HUES6 (cell line): ENCODE results near the gene CCDC71L.
"Not testable (repeated sequence)": the region's sequence is repeated elsewhere in the genome, so short reads cannot be mapped to it uniquely, and the experiment has no call there.

Source experiments
- H3K27ac ChIP-seq: 2 replicates; pipeline ENCODE4 v1.7.0; 2013; ENCODE audit warnings: low read depth, mild to moderate bottlenecking, low read length, inconsistent platforms
- H3K27me3 ChIP-seq: 2 replicates; pipeline ENCODE4 v1.6.1; 2013; ENCODE audit warnings: low read length; ENCODE audit not compliant: control insufficient read depth, insufficient read depth
- H3K36me3 ChIP-seq: 2 replicates; pipeline ENCODE4 v1.6.1; 2013; ENCODE audit warnings: low read length; ENCODE audit not compliant: control insufficient read depth, insufficient read depth
- H3K4me1 ChIP-seq: 2 replicates; pipeline ENCODE4 v1.6.1; 2013; ENCODE audit warnings: low read length; ENCODE audit not compliant: control insufficient read depth, insufficient read depth
- H3K4me3 ChIP-seq: 2 replicates; pipeline ENCODE4 v1.5.1; 2013; ENCODE audit warnings: low read depth, low read length
- H3K9ac ChIP-seq: one replicate; pipeline ENCODE4 v1.6.1; 2013; ENCODE audit warnings: mild to moderate bottlenecking, low read length
- H3K9me3 ChIP-seq: 2 replicates; pipeline ENCODE4 v1.6.1; 2013; ENCODE audit warnings: low read depth, low read length; ENCODE audit not compliant: control insufficient read depth, insufficient read depth

CCDC71L gene

DNA sequence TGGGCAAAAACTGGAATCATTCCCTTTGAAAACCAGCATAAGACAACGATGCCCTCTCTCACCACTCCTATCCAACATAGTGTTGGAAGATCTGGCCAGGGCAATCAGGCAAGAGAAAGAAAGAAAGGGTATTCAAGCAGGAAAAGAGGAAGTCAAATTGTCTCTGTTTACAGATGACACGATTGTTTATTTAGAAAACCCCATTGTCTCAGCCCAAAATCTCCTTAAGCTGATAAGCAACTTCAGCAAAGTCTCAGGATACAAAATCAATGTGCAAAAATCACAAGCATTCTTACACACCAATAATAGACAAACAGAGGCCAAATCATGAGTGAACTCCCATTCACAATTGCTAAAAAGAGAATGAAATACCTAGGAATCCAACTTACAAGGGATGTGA, 15.5 kb upstream of the CCDC71L start:
- not testable (repeated sequence) for H3K4me3 ChIP-seq, H3K27me3 ChIP-seq, H3K4me1 ChIP-seq, H3K27ac ChIP-seq, H3K9me3 ChIP-seq, H3K36me3 ChIP-seq, H3K9ac ChIP-seq

- H3K9me3 ChIP-seq, H3K4me3 ChIP-seq, H3K4me1 ChIP-seq, H3K27me3 ChIP-seq, H3K36me3 ChIP-seq, H3K27ac ChIP-seq, H3K9ac ChIP-seq: not testable (repeated sequence)
Observed at GRCh38 chr7:106673688-106674087, 12.7 kb upstream of the CCDC71L start.

- H3K4me3 ChIP-seq, H3K9me3 ChIP-seq, H3K9ac ChIP-seq, H3K27ac ChIP-seq, H3K36me3 ChIP-seq, H3K27me3 ChIP-seq, H3K4me1 ChIP-seq: not testable (repeated sequence)
Observed at GRCh38 chr7:106671930-106672329, 11.0 kb upstream of the CCDC71L start.

- Histone ChIP-seq H3K27ac (no peak overlapping the region), H3K4me3 (no peak overlapping the region), H3K9ac (no peak overlapping the region), H3K9me3 (no peaks in the 10 kb centered on the region), H3K36me3 (no peaks in the 10 kb centered on the region), H3K4me1 (no peaks in the 10 kb centered on the region), H3K27me3 (no peaks in the 10 kb centered on the region)
Observed at GRCh38 chr7:106671160-106671559, 10.2 kb upstream of the CCDC71L start.

- Histone ChIP-seq H3K4me3 (no peak overlapping the region), H3K27ac (no peak overlapping the region), H3K9me3 (no peaks in the 10 kb centered on the region), H3K36me3 (no peaks in the 10 kb centered on the region), H3K9ac (no peak overlapping the region), H3K27me3 (no peaks in the 10 kb centered on the region), H3K4me1 (no peaks in the 10 kb centered on the region)
Observed at GRCh38 chr7:106668861-106669524, 8.0 kb upstream of the CCDC71L start.

DNA sequence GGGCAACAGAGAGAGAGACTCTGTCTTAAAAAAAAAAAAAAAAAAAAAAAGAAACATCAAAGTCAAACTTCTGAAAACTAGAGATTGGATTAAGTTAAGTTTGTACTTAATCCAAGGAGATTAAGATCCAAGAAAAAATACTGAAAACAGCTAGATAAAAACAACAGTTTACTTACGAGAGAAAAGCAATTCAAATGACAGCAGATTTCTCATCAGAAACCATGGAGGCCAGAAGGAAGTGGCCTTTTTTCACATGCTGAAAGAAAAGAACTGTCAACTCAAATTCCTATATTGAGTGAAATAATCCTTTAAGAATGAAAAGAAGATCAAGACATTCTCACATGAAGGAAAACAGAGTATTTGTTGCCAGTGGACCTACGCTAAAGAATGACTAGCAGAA, 5.4 kb upstream of the CCDC71L start:
- no peak overlapping the region for H3K27ac ChIP-seq

GRCh38 chr7:106664343-106664742, 3.4 kb upstream of the CCDC71L start:
- H3K9me3 ChIP-seq = no peaks in the 10 kb centered on the region
- H3K27me3 ChIP-seq = no peaks in the 10 kb centered on the region
- H3K9ac ChIP-seq = no peak overlapping the region
- no peaks in the 10 kb centered on the region for H3K36me3 ChIP-seq
- H3K4me1 ChIP-seq = 0 out of 2 replicates have a peak, but pooled peaks cover 3% of the 10 kb centered on the region
- no peak overlapping the region for H3K4me3 ChIP-seq
- no peak overlapping the region for H3K27ac ChIP-seq

More for the DNA sequence above, 5.4 kb upstream of the CCDC71L start:
- 0 out of 2 replicates have a peak, but pooled peaks cover 1% of the 10 kb centered on the region for H3K4me1 ChIP-seq
- H3K36me3 ChIP-seq = no peaks in the 10 kb centered on the region
- no peak overlapping the region for H3K9ac ChIP-seq
- H3K27me3 ChIP-seq = no peaks in the 10 kb centered on the region
- H3K9me3 ChIP-seq = no peaks in the 10 kb centered on the region
- H3K4me3 ChIP-seq = no peak overlapping the region

DNA sequence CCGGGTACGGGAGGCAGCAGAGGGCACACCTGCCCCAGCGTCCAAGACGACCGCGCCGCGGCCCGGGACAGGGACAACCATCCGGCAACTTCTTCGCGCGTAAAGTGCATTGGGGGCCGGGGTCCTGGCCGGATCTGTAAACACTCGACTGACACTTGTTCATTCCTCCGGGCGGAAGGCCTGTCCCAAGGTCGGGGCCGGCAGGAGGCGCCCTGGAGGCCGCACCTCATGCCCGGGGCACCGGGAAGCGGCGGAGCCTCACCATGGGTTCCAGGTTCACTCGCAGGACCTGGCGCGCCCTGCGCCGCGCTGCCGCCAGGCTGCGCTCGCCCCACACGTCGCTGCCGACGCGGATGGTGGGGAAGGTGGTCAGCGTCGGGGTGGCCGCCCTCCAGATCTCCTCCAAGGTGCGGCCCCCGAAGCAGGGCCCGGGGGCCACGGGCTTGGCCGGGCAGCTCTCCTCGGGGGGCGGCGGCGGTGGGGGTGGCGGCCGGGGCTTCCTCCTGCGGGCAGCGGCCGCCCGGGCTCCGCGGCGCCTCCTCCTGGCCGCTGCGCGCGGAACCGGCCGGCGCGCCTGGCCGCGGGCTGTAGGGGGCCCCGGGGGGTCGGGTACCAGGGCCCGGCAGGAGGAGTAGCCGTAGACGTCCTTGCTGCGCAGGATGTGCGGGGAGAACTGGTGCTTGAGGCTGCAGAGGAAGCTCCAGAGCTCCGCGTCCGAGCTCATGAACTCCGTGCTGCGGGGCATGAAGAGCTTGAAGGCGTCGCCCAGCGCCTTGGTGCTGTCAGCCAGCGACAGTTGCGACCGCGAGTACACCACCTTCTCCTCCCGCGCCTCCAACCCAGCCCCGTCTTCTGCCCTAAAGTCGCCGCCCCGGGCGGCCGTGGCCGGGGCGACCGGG, 746 bp downstream of the CCDC71L start:
- peak overlapping the region; percentile 92 for H3K9ac ChIP-seq
- H3K36me3 ChIP-seq = no peaks in the 10 kb centered on the region
- peak overlapping the region; percentile 81; the same call in 1 of the 2 replicates for H3K27ac ChIP-seq

DNA sequence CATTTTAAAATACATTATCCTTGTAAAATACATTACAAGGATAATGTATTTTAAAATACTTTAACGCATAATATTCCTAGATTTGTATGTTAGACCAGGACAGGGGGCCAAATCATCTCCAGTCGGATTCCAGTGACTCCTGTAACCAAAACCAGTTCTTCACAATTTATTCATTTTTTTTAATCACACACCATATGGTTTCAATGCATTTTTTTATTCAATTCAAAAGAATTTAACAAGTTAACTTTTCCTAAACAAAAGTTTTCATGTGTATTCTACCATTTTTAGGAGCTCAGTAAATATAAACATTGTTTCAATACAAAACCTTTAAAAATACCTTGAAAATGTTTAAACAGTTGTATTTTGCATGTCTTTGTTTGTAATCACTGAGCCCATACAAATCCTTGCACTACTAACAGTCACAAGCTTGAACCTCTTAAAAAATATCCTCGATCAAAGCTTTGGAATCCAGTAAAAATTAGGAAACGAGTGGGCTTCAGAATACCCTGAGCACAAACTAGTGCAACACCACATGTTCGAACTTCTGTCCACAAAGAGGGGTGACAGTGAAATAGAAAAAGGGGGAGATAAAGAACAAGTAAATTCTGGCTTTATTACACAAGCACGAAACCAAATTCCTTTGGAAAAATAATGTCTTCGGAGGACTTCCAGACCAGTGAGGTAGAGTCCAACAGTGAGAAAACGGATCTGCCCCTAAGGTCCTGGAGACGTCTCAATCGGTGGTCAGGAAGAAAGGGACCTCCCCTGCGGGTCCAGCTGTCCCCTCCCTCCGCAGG, 1.6 kb downstream of the CCDC71L start:
- peak overlapping the region; percentile 7; the same call in 1 of the 2 replicates for H3K27ac ChIP-seq
- no peaks in the 10 kb centered on the region for H3K9me3 ChIP-seq
- no peaks in the 10 kb centered on the region for H3K36me3 ChIP-seq
- H3K4me3 ChIP-seq = peak overlapping the region; percentile 96
- peak overlapping the region; percentile 68 for H3K9ac ChIP-seq
- H3K27me3 ChIP-seq = no peaks in the 10 kb centered on the region
- 0 out of 2 replicates have a peak, but pooled peaks cover 7% of the 10 kb centered on the region for H3K4me1 ChIP-seq

More for the DNA sequence above, 746 bp downstream of the CCDC71L start:
- Histone ChIP-seq H3K9me3 (no peaks in the 10 kb centered on the region), H3K4me1 (0 out of 2 replicates have a peak, but pooled peaks cover 7% of the 10 kb centered on the region), H3K4me3 (peak overlapping the region; percentile 96), H3K27me3 (no peaks in the 10 kb centered on the region)

DNA sequence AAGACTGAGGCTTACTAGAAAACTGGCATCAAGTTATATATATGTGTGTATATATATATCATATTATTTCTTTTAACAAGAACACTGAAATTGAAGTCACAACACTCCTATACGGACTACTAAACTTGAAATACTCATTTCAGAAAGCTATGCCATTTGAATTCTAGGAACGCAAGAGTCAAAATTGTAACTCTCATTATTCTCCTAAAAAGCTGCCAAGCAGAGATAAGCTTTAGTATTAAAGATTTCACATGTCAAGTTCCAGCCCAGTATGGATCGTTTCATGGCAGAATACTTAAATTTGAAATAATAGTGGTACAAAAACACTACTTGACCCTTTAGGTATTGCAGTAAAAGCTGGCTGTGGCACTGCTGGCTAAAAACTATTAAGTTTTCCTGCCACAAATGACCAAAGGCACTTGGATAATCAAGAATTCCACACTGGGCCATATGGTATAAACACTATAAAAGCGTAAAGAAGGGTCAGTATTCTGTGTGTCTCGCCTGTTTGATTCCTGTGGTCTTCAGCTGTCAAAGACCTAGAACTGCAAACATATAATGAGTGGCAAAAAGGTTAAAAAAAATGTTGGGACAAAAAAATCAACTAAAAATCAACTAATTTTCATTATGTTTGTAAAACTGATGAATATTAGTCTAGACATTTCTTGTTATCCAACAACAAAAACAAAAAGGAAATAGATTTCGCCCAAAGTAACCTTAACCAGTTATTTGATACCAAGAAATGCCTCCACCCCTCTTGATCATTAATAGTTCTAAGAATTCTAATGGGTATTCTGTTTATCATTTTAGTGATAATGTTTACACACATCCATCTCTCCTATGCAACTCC, 2.4 kb downstream of the CCDC71L start:
- H3K9ac ChIP-seq = no peak overlapping the region
- H3K4me3 ChIP-seq = peak overlapping the region; percentile 96
- no peak overlapping the region for H3K27ac ChIP-seq

More for the DNA sequence above, 2.4 kb downstream of the CCDC71L start:
- H3K4me1 ChIP-seq = 0 out of 2 replicates have a peak, but pooled peaks cover 7% of the 10 kb centered on the region
- no peaks in the 10 kb centered on the region for H3K36me3 ChIP-seq
- no peaks in the 10 kb centered on the region for H3K9me3 ChIP-seq
- no peaks in the 10 kb centered on the region for H3K27me3 ChIP-seq
